22Rv1 (cell line): ENCODE measurements around the gene NPR1.

Source experiments
- ZFX ChIP-seq: fragments of 450-650 bp; IDR thresholded peaks from 2 replicates; pipeline ENCODE4 v1.6.1; 2017; ENCODE audit warnings: antibody characterized with exemption, borderline replicate concordance
- TF ChIP-seq, protein P1 (sequence below): fragments of 450-650 bp; IDR thresholded peaks from 2 replicates; pipeline ENCODE4 v1.5.1; 2017; ENCODE audit warnings: mild to moderate bottlenecking

DNA sequence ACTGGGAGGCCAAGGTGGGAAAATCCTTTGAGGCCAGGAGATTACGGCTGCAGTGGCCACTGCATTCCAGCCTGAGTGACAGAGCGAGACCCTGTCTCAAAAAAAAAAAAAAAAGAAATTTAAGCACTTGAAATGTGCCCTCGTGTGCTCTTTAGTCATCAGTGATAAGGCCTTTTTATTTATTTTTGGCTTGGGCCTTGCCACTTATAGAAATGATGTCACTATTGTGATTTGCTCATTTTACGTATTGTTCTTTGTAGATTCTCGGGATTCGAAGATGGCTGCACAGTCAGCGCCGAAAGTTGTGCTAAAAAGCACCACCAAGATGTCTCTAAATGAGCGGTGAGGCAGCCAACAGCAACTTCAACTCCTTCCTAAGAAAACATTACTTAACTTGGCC, 42.2 kb upstream of the NPR1 start:
- TF ChIP-seq, protein P1, sequence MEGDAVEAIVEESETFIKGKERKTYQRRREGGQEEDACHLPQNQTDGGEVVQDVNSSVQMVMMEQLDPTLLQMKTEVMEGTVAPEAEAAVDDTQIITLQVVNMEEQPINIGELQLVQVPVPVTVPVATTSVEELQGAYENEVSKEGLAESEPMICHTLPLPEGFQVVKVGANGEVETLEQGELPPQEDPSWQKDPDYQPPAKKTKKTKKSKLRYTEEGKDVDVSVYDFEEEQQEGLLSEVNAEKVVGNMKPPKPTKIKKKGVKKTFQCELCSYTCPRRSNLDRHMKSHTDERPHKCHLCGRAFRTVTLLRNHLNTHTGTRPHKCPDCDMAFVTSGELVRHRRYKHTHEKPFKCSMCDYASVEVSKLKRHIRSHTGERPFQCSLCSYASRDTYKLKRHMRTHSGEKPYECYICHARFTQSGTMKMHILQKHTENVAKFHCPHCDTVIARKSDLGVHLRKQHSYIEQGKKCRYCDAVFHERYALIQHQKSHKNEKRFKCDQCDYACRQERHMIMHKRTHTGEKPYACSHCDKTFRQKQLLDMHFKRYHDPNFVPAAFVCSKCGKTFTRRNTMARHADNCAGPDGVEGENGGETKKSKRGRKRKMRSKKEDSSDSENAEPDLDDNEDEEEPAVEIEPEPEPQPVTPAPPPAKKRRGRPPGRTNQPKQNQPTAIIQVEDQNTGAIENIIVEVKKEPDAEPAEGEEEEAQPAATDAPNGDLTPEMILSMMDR = no peak
- TF ChIP-seq ZFX = no peak
